ENCODE measurements around the gene PRSS33. TPM values are rescaled to one million over a fixed set of nuclear protein-coding genes. Genes with fewer than 3 reads are reported as not detected.

PRSS33 gene
- total RNA-seq, 2 experiments from 2014 or later = not detected

DNA sequence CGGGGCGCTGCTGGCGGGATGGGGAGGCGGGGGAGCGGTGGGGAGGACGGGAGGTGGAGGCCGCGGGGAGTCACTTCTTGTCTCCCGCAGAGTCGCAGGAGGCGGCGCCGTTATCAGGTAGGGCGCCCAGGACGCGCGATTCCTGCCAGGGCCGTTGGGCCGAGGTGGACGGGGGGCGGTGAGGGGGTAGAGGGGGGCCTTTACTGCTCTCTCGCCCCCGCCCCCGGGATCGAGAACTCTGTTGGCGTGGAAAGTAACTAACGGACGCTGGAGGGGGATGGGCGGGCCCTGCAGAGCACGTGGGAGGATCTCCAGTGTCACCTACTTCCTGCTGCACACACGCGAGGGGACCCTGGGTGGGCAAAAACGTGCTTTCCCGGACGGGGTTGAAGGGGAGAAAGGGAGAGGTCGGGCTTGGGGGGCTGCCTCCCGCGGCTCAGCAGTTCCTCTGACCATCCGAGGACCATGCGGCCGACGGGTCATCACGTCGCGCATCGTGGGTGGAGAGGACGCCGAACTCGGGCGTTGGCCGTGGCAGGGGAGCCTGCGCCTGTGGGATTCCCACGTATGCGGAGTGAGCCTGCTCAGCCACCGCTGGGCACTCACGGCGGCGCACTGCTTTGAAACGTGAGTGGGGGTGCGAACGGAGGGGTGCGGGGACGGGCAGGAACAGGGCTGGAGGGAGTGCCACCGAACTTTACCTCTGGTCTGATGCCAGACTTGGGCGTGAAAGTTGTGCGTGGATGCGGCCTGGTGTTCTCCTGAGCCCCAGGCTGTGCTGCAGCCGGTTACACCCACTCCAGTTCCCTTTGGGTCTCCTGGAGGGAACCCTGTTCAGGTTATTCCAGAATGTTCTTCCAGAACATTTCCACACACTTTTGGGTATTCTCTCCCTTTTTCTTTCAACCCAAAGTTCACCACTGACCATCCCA is 30.2 kb upstream of the PRSS33 start:
- peaks cover 3% of the 10 kb centered on the region for H3K27me3 Mint-ChIP-seq
- H3K9me3 Mint-ChIP-seq (ENCODE audit: low read depth) = no peaks in the 10 kb centered on the region
- H3K4me1 Mint-ChIP-seq = no peaks in the 10 kb centered on the region
- no peak overlapping the region for H3K27ac Mint-ChIP-seq
- CTCF ChIA-PET = interaction anchor here (0.7 to 1.2 kb wide), 2 partner anchors 21 to 26 kb away, joined by 3 read pairs; no protein-coding TSS in a partner anchor
- ATAC-seq (peak; percentile 14), DNase-seq (no peak)
- H3K36me3 Mint-ChIP-seq = no peaks in the 10 kb centered on the region
- peak overlapping the region; percentile 33 for H3K4me3 Mint-ChIP-seq

- ATAC-seq = peak; percentile 72
- no peak within 1 kb of the TSS for H3K27ac Mint-ChIP-seq
- peaks cover under 1% of the 10 kb centered on the region for H3K27me3 Mint-ChIP-seq
- CTCF ChIA-PET = interaction anchor here (0.7 to 1.7 kb wide), 3 partner anchors 22 to 51 kb away, joined by 3 to 4 read pairs (median 3); no protein-coding TSS in a partner anchor
- H3K36me3 Mint-ChIP-seq = no peaks in the 10 kb centered on the region
- H3K4me1 Mint-ChIP-seq = peaks cover 1% of the 10 kb centered on the region
- H3K9me3 Mint-ChIP-seq (ENCODE audit: low read depth) = no peaks in the 10 kb centered on the region
- DNase-seq = no peak
- H3K4me3 Mint-ChIP-seq = peak within 1 kb of the TSS; percentile 33
These were observed 29.5 kb upstream of the PRSS33 start, which contains the start of gene PRSS21 for GRCh38 chr16:2816751-2817339. TSS of gene PRSS21 (plus strand) at chr16:2817237. CDS start at chr16:2817269, 32 bp downstream.

DNA sequence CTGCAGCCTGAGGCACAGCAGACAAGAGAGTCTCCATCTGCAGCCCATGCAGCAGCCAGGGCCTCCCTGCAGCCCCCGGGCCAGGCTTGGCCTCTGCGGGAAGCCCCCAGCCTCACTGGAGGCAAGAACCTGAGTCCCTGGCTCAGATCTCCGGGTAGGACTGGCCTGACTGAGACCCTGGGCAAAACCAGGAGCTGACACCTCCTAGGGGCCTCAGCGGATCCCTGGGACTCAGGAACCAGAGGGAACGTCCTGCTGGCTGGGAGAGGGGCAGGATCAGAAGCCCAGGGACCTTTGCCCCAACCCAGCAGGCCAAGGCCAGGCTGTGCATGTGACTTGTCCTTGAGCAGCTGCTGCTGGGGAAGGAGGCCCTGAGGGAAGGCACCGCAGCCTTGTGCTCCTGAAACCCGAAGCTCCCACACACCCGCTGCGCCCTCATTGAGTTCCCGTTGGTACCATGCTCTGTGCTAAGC is 28.0 kb upstream of the PRSS33 start:
- Mint-ChIP-seq H3K4me1 (peaks cover 2% of the 10 kb centered on the region), H3K27me3 (peaks cover 5% of the 10 kb centered on the region), H3K36me3 (no peaks in the 10 kb centered on the region), H3K4me3 (no peak overlapping the region), H3K27ac (no peak overlapping the region), H3K9me3 (ENCODE audit: low read depth) (no peaks in the 10 kb centered on the region)
- CTCF ChIA-PET = interaction anchor here (1.7 kb wide), 1 partner anchor 53 kb away, joined by 4 read pairs; no protein-coding TSS in a partner anchor
- DNase-seq = no peak
- ATAC-seq = no peak

DNA sequence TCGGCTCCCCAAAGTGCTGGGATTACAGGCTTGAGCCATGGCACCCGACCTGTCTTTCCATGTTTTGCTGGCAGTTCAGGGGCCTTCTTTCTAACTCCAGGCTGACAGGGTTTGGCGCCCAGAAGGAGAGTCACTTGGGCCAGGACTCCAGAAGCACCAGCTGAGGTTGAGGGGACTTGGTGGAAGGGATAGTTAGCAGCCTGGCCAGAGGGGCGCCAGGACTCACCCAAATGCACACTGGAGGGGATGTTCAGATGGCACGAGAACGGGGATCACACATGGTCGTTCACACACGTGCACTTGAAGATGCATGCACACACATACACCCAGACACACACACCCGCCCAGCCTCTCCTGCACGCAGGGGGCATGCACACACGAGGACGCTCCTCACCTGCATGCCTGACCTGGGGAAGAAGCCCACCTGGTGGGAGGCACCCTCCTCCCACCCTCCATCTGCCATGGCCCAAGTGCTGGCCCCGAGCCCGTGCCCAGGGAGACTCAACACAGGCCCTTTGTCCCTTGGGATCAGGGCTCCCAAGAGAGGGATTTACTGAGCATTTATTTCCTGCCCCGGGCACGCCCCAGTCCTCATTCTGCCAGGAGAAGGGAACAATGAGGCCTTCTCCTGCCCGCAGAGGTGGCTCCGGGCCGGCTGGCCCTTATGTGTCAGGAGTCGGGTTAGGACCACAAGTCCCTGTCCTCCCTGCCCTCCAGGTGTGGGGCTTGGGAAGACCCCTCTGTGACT is 27.4 kb upstream of the PRSS33 start:
- ATAC-seq = no peak
- Mint-ChIP-seq H3K9me3 (ENCODE audit: low read depth) (no peaks in the 10 kb centered on the region), H3K27me3 (peaks cover 9% of the 10 kb centered on the region), H3K4me3 (no peak overlapping the region), H3K27ac (no peak overlapping the region), H3K4me1 (peaks cover 2% of the 10 kb centered on the region), H3K36me3 (no peaks in the 10 kb centered on the region)
- CTCF ChIA-PET = interaction anchor here (0.7 kb wide), 1 partner anchor 8 kb away, joined by 3 read pairs; no protein-coding TSS in a partner anchor
- DNase-seq = no peak

- ATAC-seq (no peak), DNase-seq (no peak)
- Mint-ChIP-seq H3K4me1 (peaks cover 2% of the 10 kb centered on the region), H3K27me3 (peaks cover 18% of the 10 kb centered on the region), H3K9me3 (ENCODE audit: low read depth) (no peaks in the 10 kb centered on the region), H3K36me3 (no peaks in the 10 kb centered on the region), H3K4me3 (no peak overlapping the region), H3K27ac (no peak overlapping the region)
- CTCF ChIA-PET = no interaction called here
These were observed 26.4 kb upstream of the PRSS33 start for GRCh38 chr16:2813771-2814221.

- H3K4me3 Mint-ChIP-seq = no peak overlapping the region
- H3K4me1 Mint-ChIP-seq = peaks cover 2% of the 10 kb centered on the region
- CTCF ChIA-PET = interaction anchor here (1.0 kb wide), 1 partner anchor 34 kb away, joined by 3 read pairs; no protein-coding TSS in a partner anchor
- H3K27ac Mint-ChIP-seq = no peak overlapping the region
- DNase-seq (no peak), ATAC-seq (no peak)
- no peaks in the 10 kb centered on the region for H3K9me3 Mint-ChIP-seq (ENCODE audit: low read depth)
- peaks cover 26% of the 10 kb centered on the region for H3K27me3 Mint-ChIP-seq
- no peaks in the 10 kb centered on the region for H3K36me3 Mint-ChIP-seq
These were observed 24.5 kb upstream of the PRSS33 start for GRCh38 chr16:2811703-2812471.

DNA sequence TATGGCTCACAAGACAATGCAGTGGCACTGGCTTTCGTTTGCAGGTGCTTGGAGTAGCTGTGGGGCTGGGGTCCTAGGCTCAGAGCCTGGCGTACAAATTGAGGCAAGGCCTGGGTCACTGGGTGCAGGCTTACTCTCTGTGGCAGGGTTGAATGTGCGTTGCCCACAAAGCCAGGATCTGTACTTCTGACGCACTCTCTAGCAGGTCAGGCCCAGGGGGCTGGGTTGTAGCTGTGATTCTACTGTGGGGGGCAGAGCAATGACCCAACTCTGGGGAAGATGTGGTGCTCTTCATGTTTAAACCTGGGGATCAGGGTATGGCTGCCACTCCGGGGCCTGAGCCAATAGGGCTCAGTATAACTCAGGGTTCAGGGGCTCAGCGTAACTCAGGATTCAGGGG is 23.3 kb upstream of the PRSS33 start:
- CTCF ChIA-PET = interaction anchor here (1.0 kb wide), 1 partner anchor 32 kb away, joined by 3 read pairs; no protein-coding TSS in a partner anchor
- H3K36me3 Mint-ChIP-seq = no peaks in the 10 kb centered on the region
- no peaks in the 10 kb centered on the region for H3K9me3 Mint-ChIP-seq (ENCODE audit: low read depth)
- ATAC-seq = no peak
- peaks cover 28% of the 10 kb centered on the region for H3K27me3 Mint-ChIP-seq
- no peak for DNase-seq
- no peak overlapping the region for H3K4me3 Mint-ChIP-seq
- no peak overlapping the region for H3K27ac Mint-ChIP-seq
- H3K4me1 Mint-ChIP-seq = peaks cover 2% of the 10 kb centered on the region

- H3K27me3 Mint-ChIP-seq = peaks cover 31% of the 10 kb centered on the region
- H3K4me3 Mint-ChIP-seq = no peak overlapping the region
- H3K27ac Mint-ChIP-seq = no peak overlapping the region
These were observed 21.9 kb upstream of the PRSS33 start for GRCh38 chr16:2809149-2809760.

DNA sequence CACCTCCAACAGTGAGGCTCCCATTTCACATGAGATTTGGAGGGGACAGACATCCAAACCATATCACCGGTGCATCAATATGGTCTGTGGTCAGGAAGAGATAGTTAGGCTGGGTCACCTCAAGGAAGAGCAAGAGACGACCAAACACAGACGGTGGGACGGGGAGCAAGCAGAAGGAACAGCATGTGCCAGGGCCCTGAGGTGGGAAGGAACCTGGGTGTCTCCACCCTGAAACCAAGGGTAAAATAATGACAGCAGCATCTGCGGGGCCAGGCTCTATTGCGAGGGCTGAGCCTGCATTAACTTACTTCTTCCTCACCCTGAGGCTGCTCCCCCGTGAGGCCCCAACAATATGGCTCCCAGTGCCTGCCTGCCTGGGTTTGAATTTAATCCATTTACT is 20.8 kb upstream of the PRSS33 start:
- H3K27me3 Mint-ChIP-seq = peaks cover 36% of the 10 kb centered on the region
- ATAC-seq = no peak
- CTCF ChIA-PET = no interaction called here
- H3K4me3 Mint-ChIP-seq = no peak overlapping the region
- H3K4me1 Mint-ChIP-seq = peaks cover 2% of the 10 kb centered on the region
- DNase-seq = no peak
- peaks cover 2% of the 10 kb centered on the region for H3K9me3 Mint-ChIP-seq (ENCODE audit: low read depth)
- H3K27ac Mint-ChIP-seq = no peak overlapping the region
- no peaks in the 10 kb centered on the region for H3K36me3 Mint-ChIP-seq

More at GRCh38 chr16:2809149-2809760, 21.9 kb upstream of the PRSS33 start:
- Mint-ChIP-seq H3K9me3 (ENCODE audit: low read depth) (no peaks in the 10 kb centered on the region), H3K36me3 (no peaks in the 10 kb centered on the region), H3K4me1 (peaks cover 2% of the 10 kb centered on the region)
- ATAC-seq (no peak), DNase-seq (no peak)
- CTCF ChIA-PET = no interaction called here

- CTCF ChIA-PET = no interaction called here
- ATAC-seq = no peak
- H3K9me3 Mint-ChIP-seq (ENCODE audit: low read depth) = peaks cover 2% of the 10 kb centered on the region
- no peak overlapping the region for H3K4me3 Mint-ChIP-seq
- peaks cover 33% of the 10 kb centered on the region for H3K27me3 Mint-ChIP-seq
- DNase-seq = no peak
- no peaks in the 10 kb centered on the region for H3K36me3 Mint-ChIP-seq
- H3K27ac Mint-ChIP-seq = no peak overlapping the region
- no peaks in the 10 kb centered on the region for H3K4me1 Mint-ChIP-seq
These were observed 18.9 kb upstream of the PRSS33 start for GRCh38 chr16:2806286-2806685.

GRCh38 chr16:2804728-2805127 is 17.4 kb upstream of the PRSS33 start:
- H3K9me3 Mint-ChIP-seq (ENCODE audit: low read depth) = peaks cover 2% of the 10 kb centered on the region
- H3K36me3 Mint-ChIP-seq = no peaks in the 10 kb centered on the region
- DNase-seq = no peak
- CTCF ChIA-PET = no interaction called here
- H3K4me1 Mint-ChIP-seq = no peaks in the 10 kb centered on the region
- ATAC-seq = no peak
- H3K4me3 Mint-ChIP-seq = no peak overlapping the region
- H3K27me3 Mint-ChIP-seq = peaks cover 30% of the 10 kb centered on the region
- H3K27ac Mint-ChIP-seq = no peak overlapping the region

DNA sequence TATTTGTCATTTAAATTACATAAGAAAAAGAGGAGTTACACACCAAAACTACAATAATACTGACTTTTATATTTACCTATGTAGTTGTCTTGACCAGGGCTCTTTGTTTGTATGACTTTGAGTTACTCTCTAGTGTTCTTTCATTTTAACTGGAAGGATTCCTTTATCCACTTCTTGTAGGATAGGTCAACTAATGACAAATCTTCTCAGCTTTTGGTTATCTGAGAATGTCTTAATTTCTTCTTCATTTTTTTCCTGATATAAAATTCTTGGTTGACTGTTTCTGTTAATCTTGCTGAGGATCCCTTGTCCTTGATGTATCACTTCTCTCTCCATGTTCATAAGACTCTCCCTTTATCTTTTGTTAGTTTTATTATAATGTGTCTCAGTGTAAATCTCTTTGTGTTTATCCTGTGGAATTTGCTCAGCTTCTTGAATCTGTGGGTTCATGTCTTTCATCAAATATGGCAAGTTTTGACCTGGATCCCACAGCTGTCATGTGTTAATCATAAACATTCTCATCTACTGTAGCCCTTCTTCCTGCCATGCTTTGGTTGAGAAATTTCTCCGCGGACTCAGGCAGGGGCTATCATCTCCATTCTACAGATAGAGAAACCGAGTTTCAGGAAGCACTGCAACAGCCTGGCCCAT is 16.3 kb upstream of the PRSS33 start:
- CTCF ChIA-PET = interaction anchor here (0.9 kb wide), 1 partner anchor 116 kb away, joined by 3 read pairs; no protein-coding TSS in a partner anchor
- Mint-ChIP-seq H3K4me1 (no peaks in the 10 kb centered on the region), H3K9me3 (ENCODE audit: low read depth) (peaks cover 2% of the 10 kb centered on the region), H3K27me3 (peaks cover 24% of the 10 kb centered on the region), H3K4me3 (no peak overlapping the region), H3K36me3 (no peaks in the 10 kb centered on the region), H3K27ac (no peak overlapping the region)
- ATAC-seq (no peak), DNase-seq (no peak)
